Measurements from ENCODE around the gene WDR5B. TPM values are rescaled to one million over a fixed set of nuclear protein-coding genes. Genes with fewer than 3 reads are reported as not detected.
"Not testable (repeated sequence)": the region's sequence is repeated elsewhere in the genome, so short reads cannot be mapped to it uniquely, and the experiment has no call there.

Gene WDR5B
- total RNA-seq, 1 experiment from 2014 or later: 3.4 TPM

- Histone ChIP-seq H3K36me3 (ENCODE audit: control insufficient read depth in 1 of 2, insufficient read depth in 2 of 2, low read length in 2 of 2) (peaks cover 8 to 13% of the 10 kb centered on the region in 2 experiments; a peak in 3 of 4 replicates), H3K4me2 (ENCODE audit: low read length) (0 out of 2 replicates have a peak overlapping the region, but pooled peaks have one; percentile 11), H3K4me1 (ENCODE audit: control insufficient read depth in 1 of 2, insufficient read depth in 2 of 2, low read length in 2 of 2) (peaks cover 2 to 14% of the 10 kb centered on the region in 2 experiments; a peak in 2 of 4 replicates), H3K79me2 (ENCODE audit: insufficient read depth, low read length) (peaks cover 14% of the 10 kb centered on the region; the same call in 1 of the 2 replicates)
- BruUV-seq (replicated peaks); DNase-seq (ENCODE audit: low read depth, low spot score); intact Hi-C loops (cut with micrococcal nuclease); CTCF ChIA-PET; H3K4me3 ChIP-seq (replicated peaks in 1 of 2; ENCODE audit: low read depth in 1 of 2, low read length in 2 of 2); POLR2A ChIA-PET; RAD21 ChIA-PET (ENCODE audit: low non-redundant PET in 1 of 2, low total read pairs in 2 of 2, uncharacterized antibody in 2 of 2, unreplicated experiment in 2 of 2); H3K27ac ChIP-seq (ENCODE audit: low read depth, low read length); H3K9ac ChIP-seq (ENCODE audit: low read length); H3K9me2 ChIP-seq (ENCODE audit: insufficient read depth); H2AFZ ChIP-seq (ENCODE audit: low read depth, low read length, poor library complexity, severe bottlenecking); H3K9me3 ChIP-seq (ENCODE audit: control insufficient read depth in 1 of 2, insufficient read depth in 1 of 2, low read depth in 1 of 2, low read length in 2 of 2); H3K27me3 ChIP-seq (ENCODE audit: insufficient read depth, low read length); H4K20me1 ChIP-seq (ENCODE audit: insufficient read depth): not testable (repeated sequence)
- ATAC-seq: peak; percentile 63
- TF ChIP-seq CEBPB (IDR thresholded peaks at IDR 0.05; ENCODE audit: low read depth): peak; percentile 24; the same call in 1 of the 2 replicates
- peak; percentile 16 for TF ChIP-seq YY1 (IDR thresholded peaks at IDR 0.05; ENCODE audit: extremely low read depth, insufficient replicate concordance, low read depth, low read length)
Measured at GRCh38 chr3:122443762-122444490, 28.1 kb upstream of the WDR5B start.

GRCh38 chr3:122443090-122443489, 27.2 kb upstream of the WDR5B start:
- peaks cover 13% of the 10 kb centered on the region; the same call in 1 of the 2 replicates for H3K79me2 ChIP-seq (ENCODE audit: insufficient read depth, low read length)
- DNase-seq (ENCODE audit: low read depth, low spot score) (no peak), ATAC-seq (peak; percentile 59)
- no TSS peak for BruUV-seq (replicated peaks)
- no peak overlapping the region for H3K4me2 ChIP-seq (ENCODE audit: low read length)
- H3K9me3 ChIP-seq (ENCODE audit: control insufficient read depth in 1 of 2, insufficient read depth in 1 of 2, low read depth in 1 of 2, low read length in 2 of 2): no peaks in the 10 kb centered on the region
- H3K9ac ChIP-seq (ENCODE audit: low read length): no peak overlapping the region
- no peak overlapping the region for H2AFZ ChIP-seq (ENCODE audit: low read depth, low read length, poor library complexity, severe bottlenecking)
- ChIA-PET CTCF (no interaction called here), POLR2A (no interaction called here), RAD21 (ENCODE audit: low non-redundant PET in 1 of 2, low total read pairs in 2 of 2, uncharacterized antibody in 2 of 2, unreplicated experiment in 2 of 2) (no interaction called here)
- H3K27ac ChIP-seq (ENCODE audit: low read depth, low read length): no peak overlapping the region
- H3K4me1 ChIP-seq (ENCODE audit: control insufficient read depth in 1 of 2, insufficient read depth in 2 of 2, low read length in 2 of 2): peaks cover 2 to 14% of the 10 kb centered on the region in 2 experiments; a peak in 2 of 4 replicates
- H3K4me3 ChIP-seq (replicated peaks in 1 of 2; ENCODE audit: low read depth in 1 of 2, low read length in 2 of 2): no peak overlapping the region
- H3K36me3 ChIP-seq (ENCODE audit: control insufficient read depth in 1 of 2, insufficient read depth in 2 of 2, low read length in 2 of 2): peaks cover 4 to 14% of the 10 kb centered on the region in 2 experiments; a peak in 2 of 4 replicates
- no peaks in the 10 kb centered on the region for H4K20me1 ChIP-seq (ENCODE audit: insufficient read depth)
- intact Hi-C loops (cut with micrococcal nuclease): no loop called here
- no peaks in the 10 kb centered on the region for H3K9me2 ChIP-seq (ENCODE audit: insufficient read depth)
- no peaks in the 10 kb centered on the region for H3K27me3 ChIP-seq (ENCODE audit: insufficient read depth, low read length)
- no peak for TF ChIP-seq CBX3 (IDR thresholded peaks at IDR 0.05; ENCODE audit: low read depth)
- TF ChIP-seq EZH2phosphoT487 (IDR thresholded peaks at IDR 0.05; ENCODE audit: borderline replicate concordance): no peak
- no peak for TF ChIP-seq ELF1 (IDR thresholded peaks at IDR 0.05; ENCODE audit: borderline replicate concordance, low read depth)
- no peak for TF ChIP-seq FOSL1 (IDR thresholded peaks at IDR 0.05; ENCODE audit: low read depth)
- no peak for TF ChIP-seq SIN3A (IDR thresholded peaks at IDR 0.05; ENCODE audit: low read depth)
- no peak for TF ChIP-seq ZNF274 (IDR thresholded peaks at IDR 0.05; ENCODE audit: low read depth, low read length)
- no peak for TF ChIP-seq SRF (IDR thresholded peaks at IDR 0.05; ENCODE audit: low read depth)
- TF ChIP-seq POLR2A (IDR thresholded peaks at IDR 0.05; ENCODE audit: borderline replicate concordance, extremely low read depth, insufficient read depth, insufficient read length): no peak
- TF ChIP-seq, protein P1, sequence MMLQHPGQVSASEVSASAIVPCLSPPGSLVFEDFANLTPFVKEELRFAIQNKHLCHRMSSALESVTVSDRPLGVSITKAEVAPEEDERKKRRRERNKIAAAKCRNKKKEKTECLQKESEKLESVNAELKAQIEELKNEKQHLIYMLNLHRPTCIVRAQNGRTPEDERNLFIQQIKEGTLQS (IDR thresholded peaks at IDR 0.05): no peak
- TF ChIP-seq JUND (IDR thresholded peaks at IDR 0.05): no peak
- TF ChIP-seq EZH2 (IDR thresholded peaks at IDR 0.05): no peak
- no peak for TF ChIP-seq POLR2AphosphoS5 (IDR thresholded peaks at IDR 0.05; ENCODE audit: low read depth, low read length)
- no peak for TF ChIP-seq RAD21 (IDR thresholded peaks at IDR 0.05; ENCODE audit: low read depth)
- no peak for TF ChIP-seq SP1 (IDR thresholded peaks at IDR 0.05; ENCODE audit: low read depth)
- TF ChIP-seq, protein P2, sequence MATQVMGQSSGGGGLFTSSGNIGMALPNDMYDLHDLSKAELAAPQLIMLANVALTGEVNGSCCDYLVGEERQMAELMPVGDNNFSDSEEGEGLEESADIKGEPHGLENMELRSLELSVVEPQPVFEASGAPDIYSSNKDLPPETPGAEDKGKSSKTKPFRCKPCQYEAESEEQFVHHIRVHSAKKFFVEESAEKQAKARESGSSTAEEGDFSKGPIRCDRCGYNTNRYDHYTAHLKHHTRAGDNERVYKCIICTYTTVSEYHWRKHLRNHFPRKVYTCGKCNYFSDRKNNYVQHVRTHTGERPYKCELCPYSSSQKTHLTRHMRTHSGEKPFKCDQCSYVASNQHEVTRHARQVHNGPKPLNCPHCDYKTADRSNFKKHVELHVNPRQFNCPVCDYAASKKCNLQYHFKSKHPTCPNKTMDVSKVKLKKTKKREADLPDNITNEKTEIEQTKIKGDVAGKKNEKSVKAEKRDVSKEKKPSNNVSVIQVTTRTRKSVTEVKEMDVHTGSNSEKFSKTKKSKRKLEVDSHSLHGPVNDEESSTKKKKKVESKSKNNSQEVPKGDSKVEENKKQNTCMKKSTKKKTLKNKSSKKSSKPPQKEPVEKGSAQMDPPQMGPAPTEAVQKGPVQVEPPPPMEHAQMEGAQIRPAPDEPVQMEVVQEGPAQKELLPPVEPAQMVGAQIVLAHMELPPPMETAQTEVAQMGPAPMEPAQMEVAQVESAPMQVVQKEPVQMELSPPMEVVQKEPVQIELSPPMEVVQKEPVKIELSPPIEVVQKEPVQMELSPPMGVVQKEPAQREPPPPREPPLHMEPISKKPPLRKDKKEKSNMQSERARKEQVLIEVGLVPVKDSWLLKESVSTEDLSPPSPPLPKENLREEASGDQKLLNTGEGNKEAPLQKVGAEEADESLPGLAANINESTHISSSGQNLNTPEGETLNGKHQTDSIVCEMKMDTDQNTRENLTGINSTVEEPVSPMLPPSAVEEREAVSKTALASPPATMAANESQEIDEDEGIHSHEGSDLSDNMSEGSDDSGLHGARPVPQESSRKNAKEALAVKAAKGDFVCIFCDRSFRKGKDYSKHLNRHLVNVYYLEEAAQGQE (IDR thresholded peaks at IDR 0.05; ENCODE audit: low read depth): no peak
